Hepatocyte (in vitro differentiated cells): ENCODE results near the gene ITSN1. TPM values are rescaled to one million over a fixed set of nuclear protein-coding genes. Genes with fewer than 3 reads are reported as not detected.

Experiments
- DNase-seq: peaks from one replicate; pipeline ENCODE4 v3.0.0-alpha.2; 2016; ENCODE audit warnings: low spot score
- H2AFZ ChIP-seq: fragments of 200-600 bp; sonication (generic); 2 replicates; pipeline ENCODE4 v1.6.0; 2016; ENCODE audit warnings: antibody characterized with exemption, mild to moderate bottlenecking
- H3K27ac ChIP-seq: fragments of 200-600 bp; sonication (generic); 2 replicates; pipeline ENCODE4 v1.5.1; 2016; ENCODE audit warnings: mild to moderate bottlenecking
- H3K27me3 ChIP-seq: fragments of 200-600 bp; sonication (generic); 2 replicates; pipeline ENCODE4 v1.6.1; 2016
- H3K36me3 ChIP-seq: fragments of 200-600 bp; sonication (generic); replicated peaks from 2 replicates; pipeline ENCODE4 v1.5.1; 2016; ENCODE audit warnings: low read depth; ENCODE audit not compliant: insufficient read depth
- H3K4me1 ChIP-seq: fragments of 200-600 bp; sonication (generic); 2 replicates; pipeline ENCODE4 v1.5.1; 2016; ENCODE audit warnings: mild to moderate bottlenecking, moderate library complexity; ENCODE audit not compliant: insufficient read depth
- H3K4me2 ChIP-seq: fragments of 200-600 bp; sonication (generic); 2 replicates; pipeline ENCODE4 v1.6.0; 2016
- H3K4me3 ChIP-seq: fragments of 200-600 bp; sonication (generic); 2 replicates; pipeline ENCODE4 v1.5.1; 2016; ENCODE audit warnings: mild to moderate bottlenecking
- H3K79me2 ChIP-seq: fragments of 200-600 bp; sonication (generic); 2 replicates; pipeline ENCODE4 v1.6.0; 2017; ENCODE audit warnings: mild to moderate bottlenecking
- H3K9me2 ChIP-seq: fragments of 200-600 bp; sonication (generic); replicated peaks from 2 replicates; pipeline ENCODE4 v1.6.0; 2017; ENCODE audit warnings: mild to moderate bottlenecking; ENCODE audit not compliant: insufficient read depth
- H3K9me3 ChIP-seq: fragments of 200-600 bp; sonication (generic); 2 replicates; pipeline ENCODE4 v1.5.1; 2016; ENCODE audit warnings: low read depth, mild to moderate bottlenecking
- H4K20me1 ChIP-seq: fragments of 200-600 bp; sonication (generic); 2 replicates; pipeline ENCODE4 v1.6.0; 2016; ENCODE audit warnings: mild to moderate bottlenecking; ENCODE audit not compliant: insufficient read depth, poor library complexity, severe bottlenecking
- EZH2 ChIP-seq: fragments of 200-600 bp; sonication (generic); IDR thresholded peaks from 2 replicates; pipeline ENCODE4 v1.6.1; 2016; ENCODE audit warnings: antibody characterized with exemption, mild to moderate bottlenecking, borderline replicate concordance
- EZH2phosphoT487 ChIP-seq: fragments of 200-600 bp; sonication (generic); IDR thresholded peaks from one replicate; pipeline ENCODE4 v1.6.1; 2018; ENCODE audit warnings: antibody characterized with exemption, mild to moderate bottlenecking, low read depth, moderate library complexity; ENCODE audit not compliant: unreplicated experiment, severe bottlenecking
- WGBS: methylation state at CpG from one replicate; pipeline ENCODE4 v1.1.6; 2016; ENCODE audit warnings: low lambda C conversion rate; ENCODE audit errors: missing lambda C conversion rate; 5-methylcytosine and 5-hydroxymethylcytosine counted together
- polyA plus RNA-seq: library from polyadenylated mRNA; unstranded; fragments of >200 nt; fragmentation: Nextera tagmentation; extraction: Ambion mirVana; gene quantifications from 2 replicates; pipeline ENCODE4 v1.2.1, GENCODE V29; 2016
- total RNA-seq: library from RNA; depleted of rRNA; stranded (reverse); fragments of >200 nt; gene quantifications from 2 replicates; pipeline ENCODE4 v1.2.3, GENCODE V29; 2014
- TF ChIP-seq, protein P1 (sequence below): fragments of 200-600 bp; sonication (generic); IDR thresholded peaks from 2 replicates; pipeline ENCODE4 v1.5.1; 2016; ENCODE audit warnings: antibody characterized with exemption, mild to moderate bottlenecking; ENCODE audit not compliant: poor library complexity

ITSN1 gene
- total and polyA plus RNA-seq, 2 experiments from 2014 or later, result 43.6 to 46.0 TPM

DNA sequence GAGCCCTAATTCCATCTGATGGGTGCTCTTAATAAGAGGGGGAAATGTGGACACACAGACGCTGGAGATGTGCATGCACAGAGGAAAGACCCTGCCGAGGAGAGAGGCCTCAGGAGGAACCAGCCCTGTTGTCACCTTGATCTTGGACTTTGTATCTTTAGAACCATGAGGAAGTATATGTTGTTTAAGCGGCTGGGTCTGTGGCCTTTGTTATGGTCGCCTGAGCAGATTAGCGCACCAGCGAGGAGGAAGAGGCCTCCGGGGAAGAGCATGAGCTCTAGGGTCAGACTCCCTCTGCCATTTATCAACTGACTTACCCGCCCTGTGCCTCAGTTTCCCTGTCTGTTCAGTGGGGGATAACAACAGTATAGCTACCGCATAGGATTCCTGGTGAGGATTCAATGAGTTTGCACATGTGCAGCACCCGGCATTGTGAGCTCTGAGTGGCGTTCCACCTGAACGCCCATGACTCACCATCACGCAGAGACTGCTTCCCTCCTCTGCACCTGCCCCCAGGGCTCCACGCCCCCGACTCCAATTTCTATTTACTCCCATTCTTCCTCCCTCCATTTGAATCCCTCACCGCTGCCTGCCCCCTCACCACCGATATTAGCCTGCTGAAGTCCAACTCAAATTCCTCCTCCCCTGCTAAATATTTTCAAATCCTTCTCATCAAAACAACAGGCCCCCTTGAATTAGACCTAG is 206.1 kb downstream of the ITSN1 start:
- Histone ChIP-seq H3K4me2 (no peak overlapping the region), H3K36me3 (no peaks in the 10 kb centered on the region), H3K9me2 (no peaks in the 10 kb centered on the region), H3K4me3 (no peak overlapping the region), H3K27ac (no peak overlapping the region), H3K27me3 (no peaks in the 10 kb centered on the region), H4K20me1 (no peaks in the 10 kb centered on the region), H3K79me2 (no peaks in the 10 kb centered on the region), H2AFZ (no peak overlapping the region), H3K9me3 (no peaks in the 10 kb centered on the region), H3K4me1 (peaks cover 20% of the 10 kb centered on the region)
- no peak for TF ChIP-seq EZH2
- TF ChIP-seq, protein P1, sequence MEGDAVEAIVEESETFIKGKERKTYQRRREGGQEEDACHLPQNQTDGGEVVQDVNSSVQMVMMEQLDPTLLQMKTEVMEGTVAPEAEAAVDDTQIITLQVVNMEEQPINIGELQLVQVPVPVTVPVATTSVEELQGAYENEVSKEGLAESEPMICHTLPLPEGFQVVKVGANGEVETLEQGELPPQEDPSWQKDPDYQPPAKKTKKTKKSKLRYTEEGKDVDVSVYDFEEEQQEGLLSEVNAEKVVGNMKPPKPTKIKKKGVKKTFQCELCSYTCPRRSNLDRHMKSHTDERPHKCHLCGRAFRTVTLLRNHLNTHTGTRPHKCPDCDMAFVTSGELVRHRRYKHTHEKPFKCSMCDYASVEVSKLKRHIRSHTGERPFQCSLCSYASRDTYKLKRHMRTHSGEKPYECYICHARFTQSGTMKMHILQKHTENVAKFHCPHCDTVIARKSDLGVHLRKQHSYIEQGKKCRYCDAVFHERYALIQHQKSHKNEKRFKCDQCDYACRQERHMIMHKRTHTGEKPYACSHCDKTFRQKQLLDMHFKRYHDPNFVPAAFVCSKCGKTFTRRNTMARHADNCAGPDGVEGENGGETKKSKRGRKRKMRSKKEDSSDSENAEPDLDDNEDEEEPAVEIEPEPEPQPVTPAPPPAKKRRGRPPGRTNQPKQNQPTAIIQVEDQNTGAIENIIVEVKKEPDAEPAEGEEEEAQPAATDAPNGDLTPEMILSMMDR, result no peak
- TF ChIP-seq EZH2phosphoT487, result no peak
- WGBS, result 83% methylated on average over 17 of the region's 17 CpGs
- no peak for DNase-seq

DNA sequence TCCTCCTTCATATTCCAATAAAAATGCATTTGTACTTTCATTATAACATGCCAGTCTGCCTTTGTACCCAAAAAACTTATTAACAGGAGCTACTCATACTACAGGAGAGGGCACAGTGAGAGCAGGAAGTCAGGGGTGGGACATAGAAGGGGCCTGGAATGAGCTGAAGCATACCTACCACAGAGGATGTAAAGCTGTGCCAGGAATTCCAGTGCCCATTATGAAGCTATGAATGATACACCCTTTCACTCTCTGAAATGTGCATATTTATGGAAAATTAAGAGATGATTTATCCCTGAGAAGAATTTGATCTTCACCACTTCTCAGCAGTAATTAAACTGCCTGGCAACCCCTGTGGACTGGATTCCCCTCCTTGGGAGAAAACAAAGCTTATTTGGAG is 207.5 kb downstream of the ITSN1 start:
- no peak overlapping the region for H3K4me3 ChIP-seq
- H3K4me1 ChIP-seq, result peaks cover 7% of the 10 kb centered on the region
- no peak for DNase-seq
- no peak for TF ChIP-seq EZH2
- TF ChIP-seq, protein P1, result no peak
- H3K4me2 ChIP-seq, result no peak overlapping the region
- no peaks in the 10 kb centered on the region for H3K27me3 ChIP-seq
- H3K36me3 ChIP-seq, result no peaks in the 10 kb centered on the region
- H3K9me2 ChIP-seq, result no peaks in the 10 kb centered on the region
- no peaks in the 10 kb centered on the region for H4K20me1 ChIP-seq
- no peaks in the 10 kb centered on the region for H3K9me3 ChIP-seq
- H2AFZ ChIP-seq, result no peak overlapping the region
- no peak overlapping the region for H3K27ac ChIP-seq
- H3K79me2 ChIP-seq, result no peaks in the 10 kb centered on the region

DNA sequence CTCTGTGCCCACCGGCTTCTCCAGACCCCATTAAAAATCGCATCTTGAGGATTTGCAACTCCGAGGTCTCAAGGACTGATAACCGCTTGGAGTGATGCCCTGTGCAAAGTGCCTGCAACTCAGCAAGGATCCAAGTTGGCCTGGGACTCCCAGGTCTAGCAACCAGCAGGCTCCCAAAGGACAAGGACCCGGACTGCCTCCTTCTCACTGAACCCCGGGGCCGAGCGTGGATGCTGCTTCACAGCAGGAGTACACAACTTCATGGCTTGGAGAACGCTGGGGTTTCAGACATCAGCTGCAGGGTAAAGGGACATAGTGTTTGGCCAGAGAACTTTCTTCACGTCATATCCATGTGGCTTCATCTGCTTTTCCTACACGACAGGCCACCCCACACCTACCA is 208.1 kb downstream of the ITSN1 start:
- 96% methylated on average over 11 of the region's 11 CpGs for WGBS
- H2AFZ ChIP-seq, result no peak overlapping the region
- no peaks in the 10 kb centered on the region for H3K27me3 ChIP-seq

More for the DNA sequence above, 208.1 kb downstream of the ITSN1 start:
- H3K36me3 ChIP-seq, result no peaks in the 10 kb centered on the region
- no peaks in the 10 kb centered on the region for H3K9me3 ChIP-seq
- no peak overlapping the region for H3K4me3 ChIP-seq
- no peaks in the 10 kb centered on the region for H3K79me2 ChIP-seq
- no peaks in the 10 kb centered on the region for H4K20me1 ChIP-seq
- no peak for DNase-seq
- H3K4me2 ChIP-seq, result no peak overlapping the region
- H3K27ac ChIP-seq, result no peak overlapping the region
- no peaks in the 10 kb centered on the region for H3K9me2 ChIP-seq
- no peak for TF ChIP-seq EZH2phosphoT487
- no peak for TF ChIP-seq EZH2
- TF ChIP-seq, protein P1, result no peak
- peaks cover 1% of the 10 kb centered on the region for H3K4me1 ChIP-seq
